Skeletal muscle satellite cell (primary cell): Measurements from ENCODE around the gene C19orf18.
"Not testable (repeated sequence)": the region's sequence is repeated elsewhere in the genome, so short reads cannot be mapped to it uniquely, and the experiment has no call there.

Experiments
- H3K27me3 ChIP-seq: 2 replicates; pipeline ENCODE4 v1.7.0; 2013; ENCODE audit warnings: low read length; ENCODE audit not compliant: control insufficient read depth, insufficient read depth
- H3K36me3 ChIP-seq: 2 replicates; pipeline ENCODE4 v1.7.0; 2013; ENCODE audit warnings: mild to moderate bottlenecking, control low read depth, low read length; ENCODE audit not compliant: insufficient read depth
- H3K4me1 ChIP-seq: 2 replicates; pipeline ENCODE4 v1.7.0; 2013; ENCODE audit warnings: low read length; ENCODE audit not compliant: control insufficient read depth, insufficient read depth
- H3K4me2 ChIP-seq: 2 replicates; pipeline ENCODE4 v1.7.0; 2013; ENCODE audit warnings: mild to moderate bottlenecking, low read length
- H3K4me3 ChIP-seq: 2 replicates; pipeline ENCODE4 v1.7.0; 2013; ENCODE audit warnings: low read length
- H3K9ac ChIP-seq: 2 replicates; pipeline ENCODE4 v1.7.0; 2013; ENCODE audit warnings: mild to moderate bottlenecking, low read depth, low read length, moderate library complexity
- H3K9me3 ChIP-seq: replicated peaks from 2 replicates; pipeline ENCODE4 v1.7.0; 2013; ENCODE audit warnings: mild to moderate bottlenecking, control low read depth, low read length

The C19orf18 gene

DNA sequence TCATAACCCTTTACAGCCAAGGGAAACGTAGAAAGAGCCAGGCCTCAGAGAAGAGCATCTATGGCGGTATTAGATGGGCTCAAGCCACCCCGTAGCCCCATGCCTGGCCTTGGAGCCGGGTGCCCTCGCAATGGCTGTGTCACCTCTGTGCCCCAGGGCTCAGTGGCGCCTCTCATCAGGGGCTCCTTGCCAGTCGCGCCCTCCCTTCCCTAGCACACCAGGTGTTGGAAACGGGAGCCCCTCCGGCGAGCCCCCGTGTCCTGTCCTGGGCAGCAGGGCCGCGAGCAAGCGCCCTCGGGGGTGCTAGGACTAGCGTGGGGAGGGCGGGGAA, 27.3 kb downstream of the C19orf18 start:
- peaks cover 19% of the 10 kb centered on the region for H3K9me3 ChIP-seq

DNA sequence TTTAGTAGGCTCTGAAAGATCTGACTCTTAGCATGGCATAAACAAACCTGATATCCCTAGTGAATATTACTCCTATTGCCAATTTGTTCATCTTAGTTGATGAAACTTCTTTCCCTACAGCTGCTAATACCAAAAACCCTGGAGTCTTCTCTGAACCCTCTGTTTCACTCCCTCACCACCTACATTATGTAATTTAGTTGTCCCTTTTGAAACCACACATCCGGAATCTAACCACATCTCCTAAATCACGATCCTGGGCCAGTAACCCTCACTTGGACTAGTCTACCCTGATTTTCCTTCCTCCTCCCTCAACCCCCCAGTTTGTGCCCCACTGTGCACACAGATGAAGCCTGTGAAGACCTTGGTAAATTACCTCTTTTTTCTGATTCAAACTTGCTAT, 28.0 kb downstream of the C19orf18 start:
- peaks cover 24% of the 10 kb centered on the region for H3K9me3 ChIP-seq
- H3K36me3 ChIP-seq = peaks cover 24% of the 10 kb centered on the region
- H3K27me3 ChIP-seq = no peaks in the 10 kb centered on the region
- H3K4me1 ChIP-seq = peaks cover 8% of the 10 kb centered on the region
- peak overlapping the region; percentile 85 for H3K4me2 ChIP-seq
- peak overlapping the region; percentile 81 for H3K4me3 ChIP-seq
- peak overlapping the region; percentile 90 for H3K9ac ChIP-seq

More for the DNA sequence above, 27.3 kb downstream of the C19orf18 start:
- Histone ChIP-seq H3K27me3 (no peaks in the 10 kb centered on the region), H3K4me2 (peak overlapping the region; percentile 85), H3K4me1 (peaks cover 8% of the 10 kb centered on the region), H3K4me3 (peak overlapping the region; percentile 81), H3K36me3 (peaks cover 16% of the 10 kb centered on the region), H3K9ac (peak overlapping the region; percentile 90)

GRCh38 chr19:57941593-57941992, 32.7 kb downstream of the C19orf18 start:
- H3K9ac ChIP-seq = no peak overlapping the region
- no peak overlapping the region for H3K4me2 ChIP-seq
- H3K4me1 ChIP-seq = peaks cover 6% of the 10 kb centered on the region
- no peaks in the 10 kb centered on the region for H3K27me3 ChIP-seq
- no peak overlapping the region for H3K4me3 ChIP-seq
- peaks cover 16% of the 10 kb centered on the region for H3K9me3 ChIP-seq
- H3K36me3 ChIP-seq = peaks cover 33% of the 10 kb centered on the region

- no peaks in the 10 kb centered on the region for H3K27me3 ChIP-seq
- no peak overlapping the region for H3K4me2 ChIP-seq
- H3K9me3 ChIP-seq = peaks cover under 1% of the 10 kb centered on the region
- no peak overlapping the region for H3K4me3 ChIP-seq
- no peak overlapping the region for H3K9ac ChIP-seq
- H3K36me3 ChIP-seq = peaks cover 24% of the 10 kb centered on the region
- no peaks in the 10 kb centered on the region for H3K4me1 ChIP-seq
Measured at GRCh38 chr19:57935731-57936130, 38.6 kb downstream of the C19orf18 start.

- Histone ChIP-seq H3K4me1 (no peaks in the 10 kb centered on the region), H3K27me3 (no peaks in the 10 kb centered on the region), H3K9ac (peak within 1 kb of the TSS; percentile 83), H3K4me2 (peak within 1 kb of the TSS; percentile 84), H3K9me3 (no peaks in the 10 kb centered on the region), H3K4me3 (peak within 1 kb of the TSS; percentile 83), H3K36me3 (peaks cover 22% of the 10 kb centered on the region)
Measured at GRCh38 chr19:57934820-57935665, 39.3 kb downstream of the C19orf18 start, which contains the start of gene ZNF418. Gene ZNF418, minus strand, starts transcription at chr19:57935402. Its CDS starts 1,580 bp downstream, at chr19:57933822.

DNA sequence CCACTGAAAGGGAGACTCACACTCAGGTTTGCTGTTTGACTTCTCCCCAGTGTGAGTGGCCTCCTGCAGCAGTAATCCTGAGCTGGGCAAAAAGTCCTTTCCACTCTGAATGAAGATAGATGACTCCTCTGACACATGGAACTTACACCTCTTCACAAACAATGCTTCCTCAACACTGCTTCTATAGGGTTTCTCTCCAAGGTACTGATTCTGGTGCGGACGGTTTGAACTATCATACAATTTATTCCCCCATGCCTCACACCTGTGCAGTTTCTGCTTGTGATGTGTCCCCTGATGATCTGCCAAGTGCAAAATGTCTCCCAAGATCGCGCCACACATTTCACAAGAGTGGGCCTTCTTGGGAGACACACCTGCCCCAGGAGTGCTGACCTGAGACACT, 46.7 kb downstream of the C19orf18 start:
- H3K9me3 ChIP-seq = peaks cover 26% of the 10 kb centered on the region
- no peak overlapping the region for H3K4me3 ChIP-seq
- peaks cover 65% of the 10 kb centered on the region for H3K36me3 ChIP-seq
- H3K9ac ChIP-seq = no peak overlapping the region
- H3K4me2 ChIP-seq = no peak overlapping the region
- no peaks in the 10 kb centered on the region for H3K27me3 ChIP-seq
- no peaks in the 10 kb centered on the region for H3K4me1 ChIP-seq

- H3K4me1 ChIP-seq, H3K27me3 ChIP-seq, H3K9me3 ChIP-seq: not testable (repeated sequence)
- Histone ChIP-seq H3K4me2 (peak within 1 kb of the TSS; percentile 81), H3K4me3 (peak within 1 kb of the TSS; percentile 94), H3K9ac (peak within 1 kb of the TSS; percentile 95), H3K36me3 (peaks cover 21% of the 10 kb centered on the region)
Measured at GRCh38 chr19:57916168-57916995, 58.0 kb downstream of the C19orf18 start, which contains the start of gene ZNF417. Gene ZNF417, minus strand, starts transcription at chr19:57916592. Its CDS starts 181 bp downstream, at chr19:57916411.

- no peaks in the 10 kb centered on the region for H3K27me3 ChIP-seq
- no peak overlapping the region for H3K4me3 ChIP-seq
- H3K36me3 ChIP-seq = peaks cover 26% of the 10 kb centered on the region
- no peaks in the 10 kb centered on the region for H3K9me3 ChIP-seq
- no peak overlapping the region for H3K9ac ChIP-seq
- no peak overlapping the region for H3K4me2 ChIP-seq
- peaks cover 8% of the 10 kb centered on the region for H3K4me1 ChIP-seq
Measured at GRCh38 chr19:57914531-57914930, 59.8 kb downstream of the C19orf18 start.
